Thyroid gland (tissue), 4 donors: ENCODE measurements around the gene ARMC2. TPM values are rescaled to one million over a fixed set of nuclear protein-coding genes. Genes with fewer than 3 reads are reported as not detected.
"Not testable (repeated sequence)": the region's sequence is repeated elsewhere in the genome, so short reads cannot be mapped to it uniquely, and the experiment has no call there.

Experiments used
- DNase-seq, 2 donors: peaks; one replicate each; pipeline ENCODE4 v3.0.0-alpha.2; 2019
- H3K27ac ChIP-seq, 3 donors: fragments of 200-600 bp; sonication (generic); 1 replicate in 2 of 3; 2 replicates in 1 of 3; pipeline ENCODE4 v1.5.1; 2016 to 2019; ENCODE audit warnings: mild to moderate bottlenecking in 1 of 3, moderate library complexity in 1 of 3
- H3K27me3 ChIP-seq: fragments of 200-600 bp; sonication (generic); one replicate; pipeline ENCODE4 v1.5.1; 2019
- H3K36me3 ChIP-seq, 2 donors: fragments of 200-600 bp; sonication (generic); one replicate each; pipeline ENCODE4 v1.5.1; 2016 to 2019
- H3K4me1 ChIP-seq, 2 donors: fragments of 200-600 bp; sonication (generic); one replicate each; pipeline ENCODE4 v1.5.1; 2017 to 2019
- H3K4me3 ChIP-seq, 3 donors: fragments of 200-600 bp; sonication (generic); replicated peaks in 1 of 3; 1 replicate in 2 of 3; 2 replicates in 1 of 3; pipeline ENCODE4 v1.5.1; 2016; ENCODE audit warnings: mild to moderate bottlenecking in 1 of 3
- H3K9me3 ChIP-seq: fragments of 200-600 bp; sonication (generic); one replicate; pipeline ENCODE4 v1.5.1; 2017
- POLR2A ChIP-seq, 2 donors: fragments of 450-650 bp; IDR thresholded peaks; one replicate each; pipeline ENCODE4 v1.6.1; 2017; ENCODE audit warnings: antibody characterized with exemption in 2 of 2, mild to moderate bottlenecking in 2 of 2, moderate library complexity in 1 of 2
- WGBS, 2 donors: methylation state at CpG; one replicate each; pipeline ENCODE4 v1.1.5; 2017; 5-methylcytosine and 5-hydroxymethylcytosine counted together
- intact Hi-C: fragments of 100-400 bp; cut with DNase I; formaldehyde crosslinking; loops from one replicate; pipeline ENCODE4 v1.15.1; 2023
- total RNA-seq, 4 donors: library from RNA; depleted of rRNA; stranded (reverse); fragments of >200 nt; gene quantifications; one replicate each; pipeline ENCODE4 v1.2.3, GENCODE V29; 2016
- TF ChIP-seq, protein P1 (sequence below), 6 experiments: fragments of 200-600 bp in 3 of 6; fragments of 450-650 bp in 3 of 6; sonication (generic) in 3 of 6; IDR thresholded peaks; one replicate each; pipeline ENCODE4 v1.5.1; 2016 to 2019; ENCODE audit warnings: antibody characterized with exemption in 6 of 6, mild to moderate bottlenecking in 2 of 6, inconsistent platforms in 1 of 6, moderate library complexity in 1 of 6

ARMC2 gene
- total RNA-seq, 4 donors from 2014 or later = 5.2 to 9.3 (median 6.9) TPM

DNA sequence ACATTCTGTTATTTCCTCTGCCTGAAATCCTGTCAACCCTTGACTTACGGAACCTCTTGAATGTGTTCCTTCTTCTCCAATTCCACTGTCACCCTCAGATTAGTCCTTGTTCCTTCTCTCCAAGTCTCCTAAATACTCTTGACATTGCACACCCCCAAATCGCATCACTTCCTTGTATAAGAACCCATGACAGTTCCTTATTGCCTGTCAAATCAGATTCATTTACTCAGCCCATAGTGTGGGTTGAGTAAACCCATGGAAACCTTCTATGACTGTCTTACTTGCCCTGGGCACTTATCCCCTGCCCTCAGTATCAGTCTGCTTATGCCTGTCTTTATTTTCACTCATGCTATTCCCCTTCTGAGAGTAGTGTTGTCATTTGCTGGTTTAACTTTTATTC lies 40.5 kb downstream of the ARMC2 start:
- H3K4me1 ChIP-seq = no peaks in the 10 kb centered on the region
- no peak overlapping the region for H3K27ac ChIP-seq
- DNase-seq = no peak
- no peaks in the 10 kb centered on the region for H3K9me3 ChIP-seq
- TF ChIP-seq, protein P1, sequence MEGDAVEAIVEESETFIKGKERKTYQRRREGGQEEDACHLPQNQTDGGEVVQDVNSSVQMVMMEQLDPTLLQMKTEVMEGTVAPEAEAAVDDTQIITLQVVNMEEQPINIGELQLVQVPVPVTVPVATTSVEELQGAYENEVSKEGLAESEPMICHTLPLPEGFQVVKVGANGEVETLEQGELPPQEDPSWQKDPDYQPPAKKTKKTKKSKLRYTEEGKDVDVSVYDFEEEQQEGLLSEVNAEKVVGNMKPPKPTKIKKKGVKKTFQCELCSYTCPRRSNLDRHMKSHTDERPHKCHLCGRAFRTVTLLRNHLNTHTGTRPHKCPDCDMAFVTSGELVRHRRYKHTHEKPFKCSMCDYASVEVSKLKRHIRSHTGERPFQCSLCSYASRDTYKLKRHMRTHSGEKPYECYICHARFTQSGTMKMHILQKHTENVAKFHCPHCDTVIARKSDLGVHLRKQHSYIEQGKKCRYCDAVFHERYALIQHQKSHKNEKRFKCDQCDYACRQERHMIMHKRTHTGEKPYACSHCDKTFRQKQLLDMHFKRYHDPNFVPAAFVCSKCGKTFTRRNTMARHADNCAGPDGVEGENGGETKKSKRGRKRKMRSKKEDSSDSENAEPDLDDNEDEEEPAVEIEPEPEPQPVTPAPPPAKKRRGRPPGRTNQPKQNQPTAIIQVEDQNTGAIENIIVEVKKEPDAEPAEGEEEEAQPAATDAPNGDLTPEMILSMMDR (IDR thresholded peaks at IDR 0.05) = no peak
- TF ChIP-seq POLR2A (IDR thresholded peaks at IDR 0.05) = no peak
- no peaks in the 10 kb centered on the region for H3K27me3 ChIP-seq
- peaks cover 0 to 3% of the 10 kb centered on the region in 2 donors for H3K36me3 ChIP-seq
- H3K4me3 ChIP-seq = no peak overlapping the region
- intact Hi-C loops = no loop called here
- 95 to 96% methylated on average over 2 of the region's 2 CpGs for WGBS, 2 donors

- WGBS, 2 donors = 92 to 95% methylated on average over 5 of the region's 5 CpGs
- H3K36me3 ChIP-seq, DNase-seq, H3K4me1 ChIP-seq, intact Hi-C loops, H3K27ac ChIP-seq, H3K9me3 ChIP-seq, H3K4me3 ChIP-seq, H3K27me3 ChIP-seq: not testable (repeated sequence)
Measured at GRCh38 chr6:108890898-108891297, 42.7 kb downstream of the ARMC2 start.

DNA sequence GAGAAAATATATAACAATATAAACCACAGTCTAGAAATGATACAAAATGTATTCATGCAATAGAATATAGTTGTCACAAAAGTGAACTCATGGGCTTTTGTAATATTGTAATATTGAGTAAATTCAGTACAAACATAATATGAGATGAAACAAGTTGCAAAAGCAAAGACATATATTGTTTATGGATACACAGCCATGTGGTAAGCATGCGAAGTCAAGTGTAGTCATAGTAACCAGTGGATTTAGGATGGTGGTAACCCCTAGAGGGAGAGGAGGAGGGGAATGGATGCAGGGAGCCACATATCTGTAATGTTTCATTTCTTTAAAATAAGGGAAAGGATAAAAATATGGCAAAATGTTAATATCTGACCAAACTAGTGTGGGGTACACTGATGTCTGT lies 47.3 kb downstream of the ARMC2 start:
- intact Hi-C loops = no loop called here
- 86 to 90% methylated on average over 1 of the region's 1 CpG for WGBS, 2 donors
- H3K27ac ChIP-seq = peak overlapping the region in 2 of 3 donors; percentile 15 to 38

DNA sequence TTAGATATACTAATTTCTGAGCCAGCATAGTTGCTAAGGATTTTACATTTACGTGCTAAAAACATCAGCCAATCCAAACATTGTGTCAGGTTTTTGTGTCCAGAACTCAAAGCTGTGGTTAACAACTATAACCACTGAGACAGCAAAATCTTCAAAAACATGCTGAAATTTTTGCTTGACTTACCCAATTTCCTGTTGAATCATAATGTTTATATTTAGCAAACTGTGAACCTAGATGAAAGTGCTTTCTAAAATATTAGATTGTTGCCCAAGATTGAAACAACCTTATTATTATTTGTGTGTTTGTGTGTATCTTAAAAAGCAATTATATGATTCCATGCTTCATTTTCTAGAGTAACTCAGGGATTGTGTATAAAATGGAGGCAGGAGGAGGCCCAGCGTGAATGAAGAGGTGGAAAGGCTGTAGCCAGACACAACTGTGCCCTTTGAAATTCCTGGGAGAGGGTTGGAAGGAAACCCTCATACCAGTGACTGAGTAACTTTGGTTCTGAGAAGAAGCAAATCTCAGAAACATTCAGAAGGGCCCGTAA lies 48.0 kb downstream of the ARMC2 start:
- Histone ChIP-seq H3K36me3 (no peaks in the 10 kb centered on the region), H3K27me3 (no peaks in the 10 kb centered on the region), H3K4me1 (peaks cover 0 to 4% of the 10 kb centered on the region in 2 donors), H3K4me3 (no peak overlapping the region), H3K9me3 (no peaks in the 10 kb centered on the region), H3K27ac (peak overlapping the region in 2 of 3 donors; percentile 38 to 66)
- TF ChIP-seq POLR2A (IDR thresholded peaks at IDR 0.05) = no peak
- TF ChIP-seq, protein P1 (IDR thresholded peaks at IDR 0.05) = no peak
- DNase-seq = no peak
- 74 to 78% methylated on average over 3 of the region's 3 CpGs for WGBS, 2 donors
- intact Hi-C loops = no loop called here

More for the DNA sequence above, 47.3 kb downstream of the ARMC2 start:
- no peaks in the 10 kb centered on the region for H3K27me3 ChIP-seq
- no peak overlapping the region for H3K4me3 ChIP-seq
- peaks cover 0 to 4% of the 10 kb centered on the region in 2 donors for H3K4me1 ChIP-seq
- DNase-seq = no peak
- no peak for TF ChIP-seq POLR2A (IDR thresholded peaks at IDR 0.05)
- TF ChIP-seq, protein P1 (IDR thresholded peaks at IDR 0.05) = no peak
- H3K9me3 ChIP-seq = no peaks in the 10 kb centered on the region
- H3K36me3 ChIP-seq = no peaks in the 10 kb centered on the region

GRCh38 chr6:108897371-108897770 lies 49.1 kb downstream of the ARMC2 start:
- TF ChIP-seq, protein P1 (IDR thresholded peaks at IDR 0.05) = no peak
- no peak for TF ChIP-seq POLR2A (IDR thresholded peaks at IDR 0.05)
- intact Hi-C loops = no loop called here
- H3K36me3 ChIP-seq = no peaks in the 10 kb centered on the region
- H3K27ac ChIP-seq = no peak overlapping the region
- DNase-seq = no peak
- WGBS, 2 donors = 86 to 96% methylated on average over 1 of the region's 1 CpG
- H3K4me3 ChIP-seq = no peak overlapping the region
- peaks cover 0 to 10% of the 10 kb centered on the region in 2 donors for H3K4me1 ChIP-seq
- no peaks in the 10 kb centered on the region for H3K27me3 ChIP-seq
- no peaks in the 10 kb centered on the region for H3K9me3 ChIP-seq
